A549 treated with AZD9567 at 1 μM for 4 hours (cell line): Measurements from ENCODE around the gene LRP2. TPM values are rescaled to one million over a fixed set of nuclear protein-coding genes. Genes with fewer than 3 reads are reported as not detected.

Source experiments
- total RNA-seq: library from RNA; stranded (reverse); fragments of 200-300 nt; extraction: Qiagen RNA extraction; gene quantifications from 5 replicates; pipeline ENCODE4 v1.2.3, GENCODE V29; 2022; ENCODE audit not compliant: insufficient read depth

The LRP2 gene
- 0.01 to 0.03 TPM (median 0.02 TPM) in 3 of 5 replicates, not detected in the others for total RNA-seq

GRCh38 chr2:169362118-169362893 is at the start of gene LRP2:
TSS of gene LRP2 (minus strand) at chr2:169362534. CDS start at chr2:169362399, 135 bp downstream.

Other genes with a start within 250 kb of the LRP2 start
- 3.2 to 6.3 TPM (median 5.6 TPM) in 5 replicates for gene BBS5, start 117.0 kb upstream of the LRP2 start, total RNA-seq
- gene KLHL41, start 147.2 kb upstream of the LRP2 start, total RNA-seq, result 0.07 to 0.19 TPM (median 0.13 TPM) in 4 of 5 replicates, not detected in the other
- 14.7 to 23.3 TPM (median 20.5 TPM) in 5 replicates for gene FASTKD1, start 211.3 kb upstream of the LRP2 start, total RNA-seq
- 32.8 to 51.7 TPM (median 39.5 TPM) in 5 replicates for gene PPIG, start 221.8 kb upstream of the LRP2 start, total RNA-seq